Gastroesophageal sphincter (tissue), 3 donors: ENCODE data around the gene STK24.

ENCODE experiments used
- CTCF ChIP-seq, 4 experiments: fragments of 200-600 bp in 2 of 4; fragments of 450-650 bp in 2 of 4; sonication (generic) in 1 of 4; IDR thresholded peaks; one replicate each; pipeline ENCODE4 v1.5.1; 2017 to 2019; ENCODE audit warnings: antibody characterized with exemption in 4 of 4, mild to moderate bottlenecking in 2 of 4, moderate library complexity in 2 of 4
- EP300 ChIP-seq: sonication (generic); formaldehyde crosslinking; IDR thresholded peaks from one replicate; pipeline ENCODE4 v1.6.1; 2017; ENCODE audit warnings: antibody characterized with exemption, mild to moderate bottlenecking
- POLR2A ChIP-seq, 2 donors: fragments of 450-650 bp; IDR thresholded peaks; one replicate each; pipeline ENCODE4 v1.6.1; 2017; ENCODE audit warnings: antibody characterized with exemption in 2 of 2, mild to moderate bottlenecking in 2 of 2, moderate library complexity in 1 of 2
- POLR2AphosphoS5 ChIP-seq: sonication (generic); formaldehyde crosslinking; IDR thresholded peaks from one replicate; pipeline ENCODE4 v1.6.1; 2017; ENCODE audit warnings: antibody characterized with exemption

- TF ChIP-seq CTCF (IDR thresholded peaks at IDR 0.05), result no peak
- no peak for TF ChIP-seq POLR2A (IDR thresholded peaks at IDR 0.05)
- TF ChIP-seq POLR2AphosphoS5, result peak; percentile 29
- TF ChIP-seq EP300, result no peak
These were observed 33.4 kb downstream of the STK24 start for GRCh38 chr13:98543378-98544103.
